ENCODE measurements around the gene ATP5F1E. TPM values are rescaled to one million over a fixed set of nuclear protein-coding genes. Genes with fewer than 3 reads are reported as not detected.
A peak's percentile ranks its signal among the peaks of the same experiment; 100 is the strongest.
"Not testable (repeated sequence)": the region's sequence is repeated elsewhere in the genome, so short reads cannot be mapped to it uniquely, and the experiment has no call there.

Gene ATP5F1E
- total RNA-seq, 2 experiments from 2014 or later: 51.1 to 53.1 TPM

DNA sequence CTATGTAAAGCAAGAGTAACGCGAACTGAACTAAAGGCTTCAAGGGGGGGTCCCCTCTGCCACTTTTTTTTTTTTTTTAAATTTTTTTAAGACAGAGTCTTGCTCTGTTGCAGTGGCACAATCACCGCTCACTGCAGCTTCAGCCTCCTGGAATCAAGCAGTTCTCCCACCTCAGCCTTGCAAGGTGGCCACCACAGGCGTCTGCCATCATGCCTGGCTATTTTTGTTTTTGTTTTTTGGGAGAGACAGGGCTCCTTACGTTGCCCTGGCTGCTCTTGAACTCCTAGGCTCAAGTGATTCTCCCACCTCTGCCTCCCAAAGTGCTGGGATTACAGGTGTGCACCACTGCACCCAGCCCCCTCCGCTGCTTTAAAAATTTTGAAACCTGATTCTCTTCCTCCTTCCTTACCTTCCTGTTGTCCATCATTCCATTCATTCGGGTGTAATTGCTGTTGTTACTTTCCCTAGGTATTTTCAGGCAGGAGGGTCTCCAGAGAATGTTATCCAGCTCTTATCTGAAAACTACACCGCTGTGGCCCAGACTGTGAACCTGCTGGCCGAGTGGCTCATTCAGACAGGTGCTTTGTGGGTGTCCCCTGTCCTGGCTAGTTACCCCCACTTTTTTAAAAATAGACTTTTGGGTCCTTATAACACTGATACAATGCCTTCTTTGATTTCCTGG is 45.7 kb downstream of the ATP5F1E start:
- no peak overlapping the region for H3K27ac ChIP-seq (ENCODE audit: low read depth in 1 of 2, low read length in 2 of 2)
- H3K27me3 ChIP-seq (ENCODE audit: control insufficient read depth in 1 of 2, insufficient read depth in 2 of 2, low read length in 2 of 2): no peaks in the 10 kb centered on the region
- no peaks in the 10 kb centered on the region for H3K9me3 ChIP-seq (ENCODE audit: control insufficient read depth in 1 of 2, insufficient read depth in 1 of 2, low read length in 2 of 2)
- DNase-seq: no peak
- no peaks in the 10 kb centered on the region for H3K9me3 Mint-ChIP-seq
- H3K4me3 Mint-ChIP-seq: no peak overlapping the region
- H3K27me3 Mint-ChIP-seq: no peaks in the 10 kb centered on the region
- no peak overlapping the region for H3K4me3 ChIP-seq (ENCODE audit: low read length)
- H3K36me3 ChIP-seq (ENCODE audit: insufficient read depth, low read length): peaks cover 57% of the 10 kb centered on the region
- intact Hi-C loops (cut with DNase I, micrococcal nuclease): loop anchor here in 1 of 2 experiments (10.0 kb wide), 1 partner anchor 682 kb away; the partner anchor contains the start of gene RAB22A
- no peak for TF ChIP-seq CTCF (IDR thresholded peaks at IDR 0.05)
- CTCF ChIA-PET: no interaction called here
- peaks cover 44% of the 10 kb centered on the region for H3K4me1 Mint-ChIP-seq (ENCODE audit: low read depth)
- POLR2A ChIA-PET: interaction anchor here (0.8 kb wide), 1 partner anchor 46 kb away, joined by 3 read pairs; the partner anchor contains the start of gene ATP5F1E
- H3K4me1 ChIP-seq (ENCODE audit: insufficient read depth, low read length): peaks cover 36% of the 10 kb centered on the region
- ATAC-seq (ENCODE audit: poor library complexity): no peak
- peak overlapping the region; percentile 40 for H3K27ac Mint-ChIP-seq
- H3K36me3 Mint-ChIP-seq (ENCODE audit: low read depth): peaks cover 74% of the 10 kb centered on the region

DNA sequence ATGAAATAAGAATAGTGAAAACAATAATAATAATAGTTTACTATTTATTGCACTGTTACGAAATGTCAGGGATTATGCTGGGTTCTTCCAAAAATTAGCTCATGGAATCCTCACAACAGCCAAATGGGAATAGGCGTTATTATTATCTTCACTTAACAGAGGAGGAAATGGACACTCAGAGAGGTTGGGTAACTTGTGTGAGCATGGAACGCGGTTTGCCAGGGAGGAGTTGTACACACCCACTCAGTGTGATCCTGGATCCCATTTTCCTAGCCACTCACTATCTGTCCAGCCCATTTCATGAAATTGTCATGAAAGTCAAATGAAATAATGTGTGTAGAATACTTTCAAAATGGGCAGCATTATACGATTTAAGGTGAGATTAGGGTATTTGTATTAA is 46.5 kb downstream of the ATP5F1E start:
- no peak for ATAC-seq (ENCODE audit: poor library complexity)
- H3K4me3 Mint-ChIP-seq: no peak overlapping the region
- H3K36me3 Mint-ChIP-seq (ENCODE audit: low read depth): peaks cover 66% of the 10 kb centered on the region
- peaks cover 38% of the 10 kb centered on the region for H3K4me1 ChIP-seq (ENCODE audit: insufficient read depth, low read length)
- H3K27me3 ChIP-seq (ENCODE audit: control insufficient read depth in 1 of 2, insufficient read depth in 2 of 2, low read length in 2 of 2): no peaks in the 10 kb centered on the region
- ChIA-PET CTCF (no interaction called here), POLR2A (no interaction called here)
- intact Hi-C loops (cut with DNase I, micrococcal nuclease): loop anchor here in 1 of 2 experiments (10.0 kb wide), 1 partner anchor 681 kb away; the partner anchor contains the start of gene RAB22A
- peak overlapping the region; percentile 40 for H3K27ac Mint-ChIP-seq
- peaks cover 44% of the 10 kb centered on the region for H3K4me1 Mint-ChIP-seq (ENCODE audit: low read depth)
- no peak overlapping the region for H3K4me3 ChIP-seq (ENCODE audit: low read length)
- no peak overlapping the region for H3K27ac ChIP-seq (ENCODE audit: low read depth in 1 of 2, low read length in 2 of 2)
- H3K36me3 ChIP-seq (ENCODE audit: insufficient read depth, low read length): peaks cover 50% of the 10 kb centered on the region
- no peaks in the 10 kb centered on the region for H3K27me3 Mint-ChIP-seq
- no peak for TF ChIP-seq CTCF (IDR thresholded peaks at IDR 0.05)
- no peak for DNase-seq
- no peaks in the 10 kb centered on the region for H3K9me3 ChIP-seq (ENCODE audit: control insufficient read depth in 1 of 2, insufficient read depth in 1 of 2, low read length in 2 of 2)
- no peaks in the 10 kb centered on the region for H3K9me3 Mint-ChIP-seq

- H3K27me3 ChIP-seq (ENCODE audit: control insufficient read depth in 1 of 2, insufficient read depth in 2 of 2, low read length in 2 of 2): no peaks in the 10 kb centered on the region
- Mint-ChIP-seq H3K4me1 (ENCODE audit: low read depth) (peaks cover 44% of the 10 kb centered on the region), H3K9me3 (no peaks in the 10 kb centered on the region), H3K4me3 (peak overlapping the region; percentile 58), H3K27me3 (no peaks in the 10 kb centered on the region), H3K27ac (peak overlapping the region; percentile 72), H3K36me3 (ENCODE audit: low read depth) (peaks cover 60% of the 10 kb centered on the region)
- peaks cover 42% of the 10 kb centered on the region for H3K4me1 ChIP-seq (ENCODE audit: insufficient read depth, low read length)
- POLR2A ChIA-PET: no interaction called here
- CTCF ChIA-PET: interaction anchor here (0.7 kb wide), 1 partner anchor 103 kb away, joined by 3 read pairs; no protein-coding TSS in a partner anchor
- no peak for DNase-seq
- ATAC-seq (ENCODE audit: poor library complexity): no peak
- intact Hi-C loops (cut with DNase I, micrococcal nuclease): loop anchor here (5.0 to 10.0 kb wide), 4 partner anchors 92 to 680 kb away; partner anchors contain the start of genes RAB22A (in 1 of the 2), STX16 (in 1 of the 2) and VAPB (in 1 of the 2)
- no peaks in the 10 kb centered on the region for H3K9me3 ChIP-seq (ENCODE audit: control insufficient read depth in 1 of 2, insufficient read depth in 1 of 2, low read length in 2 of 2)
- TF ChIP-seq CTCF (IDR thresholded peaks at IDR 0.05): no peak
- peaks cover 41% of the 10 kb centered on the region for H3K36me3 ChIP-seq (ENCODE audit: insufficient read depth, low read length)
- no peak overlapping the region for H3K27ac ChIP-seq (ENCODE audit: low read depth in 1 of 2, low read length in 2 of 2)
- H3K4me3 ChIP-seq (ENCODE audit: low read length): no peak overlapping the region
Observed at GRCh38 chr20:58984691-58985090, 47.4 kb downstream of the ATP5F1E start.

GRCh38 chr20:58983115-58983468 is 49.0 kb downstream of the ATP5F1E start:
- not testable (repeated sequence) for H3K4me3 ChIP-seq (ENCODE audit: low read length)

More at GRCh38 chr20:58983115-58983468, 49.0 kb downstream of the ATP5F1E start:
- peaks cover 42% of the 10 kb centered on the region for H3K4me1 ChIP-seq (ENCODE audit: insufficient read depth, low read length)
- DNase-seq; H3K27me3 ChIP-seq (ENCODE audit: control insufficient read depth in 1 of 2, insufficient read depth in 2 of 2, low read length in 2 of 2); H3K9me3 ChIP-seq (ENCODE audit: control insufficient read depth in 1 of 2, insufficient read depth in 1 of 2, low read length in 2 of 2); H3K9me3 Mint-ChIP-seq; H3K27ac ChIP-seq (ENCODE audit: low read depth in 1 of 2, low read length in 2 of 2); H3K27me3 Mint-ChIP-seq; ATAC-seq (ENCODE audit: poor library complexity); H3K27ac Mint-ChIP-seq: not testable (repeated sequence)
- CTCF ChIA-PET: interaction anchor here (0.7 to 1.3 kb wide), 2 partner anchors 8 to 49 kb away, joined by 3 to 4 read pairs; partner anchors contain the start of gene ATP5F1E
- Mint-ChIP-seq H3K4me3 (peak overlapping the region; percentile 92), H3K4me1 (ENCODE audit: low read depth) (peaks cover 44% of the 10 kb centered on the region), H3K36me3 (ENCODE audit: low read depth) (peaks cover 44% of the 10 kb centered on the region)
- POLR2A ChIA-PET: interaction anchor here (1.5 to 2.5 kb wide), 3 partner anchors 92 to 594 kb away, joined by 4 to 14 read pairs (median 7); partner anchors contain the start of gene VAPB
- intact Hi-C loops (cut with DNase I, micrococcal nuclease): loop anchor here (5.0 to 10.0 kb wide), 4 partner anchors 91 to 678 kb away; partner anchors contain the start of genes RAB22A (in 1 of the 2), STX16 (in 1 of the 2) and VAPB (in 1 of the 2)
- H3K36me3 ChIP-seq (ENCODE audit: insufficient read depth, low read length): peaks cover 25% of the 10 kb centered on the region

Data from CD4-positive, alpha-beta T cell (primary cell).